ENCODE results near the gene PDE11A.

GRCh38 chr2:177869209-177869608 is 203.4 kb downstream of the PDE11A start:
- TF ChIP-seq MAX (IDR thresholded peaks at IDR 0.05) (no peak), RXRA (IDR thresholded peaks at IDR 0.05) (no peak), TAF1 (conservative IDR thresholded peaks at IDR 0.05) (no peak), CTCF (IDR thresholded peaks at IDR 0.05; ENCODE audit: low read depth, low read length, missing input control) (no peak), EGR1 (IDR thresholded peaks at IDR 0.05; ENCODE audit: low read depth in 2 of 2) (no peak), ATF3 (IDR thresholded peaks at IDR 0.05) (no peak), ZBTB33 (IDR thresholded peaks at IDR 0.05) (no peak), RAD21 (IDR thresholded peaks at IDR 0.05) (no peak), REST (IDR thresholded peaks at IDR 0.05) (no peak), SP1 (IDR thresholded peaks at IDR 0.05) (no peak), GABPA (IDR thresholded peaks at IDR 0.05 in 1 of 2, conservative IDR thresholded peaks at IDR 0.05 in 1 of 2) (no peak), HNF4A (conservative IDR thresholded peaks at IDR 0.05) (no peak), YY1 (IDR thresholded peaks at IDR 0.05) (no peak), JUND (IDR thresholded peaks at IDR 0.05) (no peak)
